EL (cell line): Measurements from ENCODE around the gene VRK2.
"Not testable (repeated sequence)": the region's sequence is repeated elsewhere in the genome, so short reads cannot be mapped to it uniquely, and the experiment has no call there.

ENCODE experiments used
- DNase-seq: peaks from one replicate; pipeline ENCODE4 v3.0.0-alpha.2; 2016

Gene VRK2

DNA sequence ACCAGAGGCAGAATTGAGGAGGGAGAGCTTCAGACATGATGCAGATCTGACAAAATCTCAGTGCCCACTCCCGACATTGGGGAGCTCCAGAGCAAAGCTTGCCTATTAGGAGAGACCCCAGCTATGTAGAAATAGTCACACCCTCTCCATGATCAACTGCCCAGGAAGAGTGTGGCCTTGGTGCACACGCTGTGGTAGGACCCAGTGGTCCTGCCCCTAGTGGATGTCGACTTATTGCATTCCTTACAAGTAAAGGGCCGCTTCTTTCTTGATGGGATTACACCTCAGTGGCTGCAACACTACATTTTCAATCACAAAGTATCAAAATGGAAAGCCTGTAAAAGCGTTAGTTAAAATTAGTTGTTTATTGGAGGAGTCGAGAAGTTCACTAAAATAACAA lies 64.2 kb downstream of the VRK2 start:
- no peak for DNase-seq

DNA sequence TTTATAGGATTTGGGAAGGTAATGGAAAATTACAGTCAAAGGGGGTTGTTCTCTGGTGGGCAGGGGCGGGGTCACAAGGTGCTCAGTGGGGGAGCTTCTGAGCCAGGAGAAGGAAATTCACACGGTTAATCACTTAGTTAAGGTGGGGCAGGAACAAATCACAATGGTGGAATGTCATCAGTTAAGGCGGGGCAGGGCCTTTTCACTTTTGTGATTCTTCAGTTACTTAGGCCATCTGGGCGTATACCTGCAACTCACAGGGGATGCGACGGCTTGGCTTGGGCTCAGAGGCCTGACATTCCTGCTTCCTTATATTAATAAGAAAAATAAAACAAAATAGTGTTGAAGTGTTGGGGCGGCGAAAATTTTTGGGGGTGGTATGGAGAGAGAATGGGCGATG lies 67.0 kb downstream of the VRK2 start:
- DNase-seq: not testable (repeated sequence)

DNA sequence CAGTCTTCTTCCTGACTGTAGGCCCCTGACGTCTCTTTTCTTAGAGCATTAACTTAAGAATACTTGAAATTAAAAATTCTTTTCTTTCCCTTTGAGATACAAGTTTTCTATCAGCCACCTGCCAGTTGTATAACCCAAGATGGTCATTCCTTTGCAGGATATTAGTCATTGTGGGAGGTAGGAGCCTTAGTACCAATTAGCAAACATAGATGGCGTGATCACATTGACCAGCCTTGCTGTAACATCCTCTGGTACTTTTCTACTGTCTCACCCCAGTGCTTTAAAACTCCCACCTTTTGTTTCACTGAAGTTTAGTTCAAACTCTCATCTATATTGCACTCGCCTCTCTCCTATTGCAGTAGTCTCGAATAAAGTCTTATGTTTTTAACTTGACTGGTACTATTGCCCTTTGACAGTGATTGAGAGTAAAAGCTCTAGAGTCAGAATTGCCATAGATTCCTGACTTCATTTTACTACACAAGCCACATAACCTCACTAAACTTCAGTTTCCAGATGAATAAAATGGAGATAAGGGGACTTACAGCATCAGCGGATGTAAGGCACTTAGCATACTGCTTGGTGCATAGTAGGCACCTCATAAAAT lies 74.1 kb downstream of the VRK2 start:
- no peak for DNase-seq

DNA sequence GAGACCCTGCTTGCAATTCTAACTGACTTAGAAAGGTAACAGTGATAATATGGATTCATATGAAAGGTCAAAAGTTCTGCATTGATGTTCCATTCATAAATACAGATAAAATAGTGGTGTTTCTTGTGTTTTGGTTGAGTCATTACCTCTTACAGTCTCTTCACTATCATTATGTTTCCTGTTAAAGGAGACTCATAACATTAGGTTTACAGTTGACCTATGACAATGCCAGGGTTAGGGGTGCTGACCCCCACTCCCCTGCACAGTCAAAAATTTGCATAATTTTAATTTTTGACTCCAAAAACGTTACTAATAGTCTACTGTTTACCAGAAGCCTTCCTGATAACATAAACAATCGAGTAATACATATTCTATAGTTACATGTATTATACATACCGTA lies 75.4 kb downstream of the VRK2 start:
- DNase-seq: no peak

DNA sequence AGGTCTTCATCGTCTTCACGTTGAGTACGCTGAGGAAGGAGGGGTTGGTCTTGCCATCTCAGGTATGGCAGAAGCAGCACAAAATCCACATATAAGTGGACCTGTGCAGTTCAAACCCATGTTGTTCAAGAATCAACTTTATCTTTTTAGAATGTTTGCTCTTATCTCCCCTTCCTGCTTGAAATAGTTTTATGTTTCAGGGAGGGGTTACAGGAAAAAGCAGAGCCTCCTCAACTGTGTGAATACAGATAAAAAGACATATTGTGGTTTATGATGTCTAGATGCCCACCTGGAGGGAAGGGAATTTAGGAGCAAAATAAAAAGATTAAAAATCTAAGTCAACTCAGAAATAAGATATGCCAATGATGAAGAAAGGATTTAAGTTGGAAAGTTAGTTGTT lies 75.9 kb downstream of the VRK2 start:
- DNase-seq: no peak

DNA sequence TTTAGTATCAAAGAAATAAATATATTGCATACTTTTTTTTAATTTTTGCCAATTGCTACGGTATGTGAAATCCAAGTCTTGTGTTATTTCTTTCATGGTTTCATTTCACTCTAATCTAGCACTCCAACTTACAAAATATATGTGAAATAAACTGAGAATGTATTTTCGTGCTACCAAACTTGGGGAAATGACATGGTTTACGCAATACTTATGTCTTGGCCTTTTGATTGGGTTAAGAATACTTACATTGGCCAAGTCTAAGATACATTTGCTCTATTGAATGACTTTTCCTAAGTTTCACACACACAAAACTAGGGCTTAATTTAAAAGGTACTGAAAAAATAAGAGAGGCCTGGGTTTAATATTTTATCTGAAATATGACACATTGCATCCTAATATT lies 80.5 kb downstream of the VRK2 start:
- no peak for DNase-seq

DNA sequence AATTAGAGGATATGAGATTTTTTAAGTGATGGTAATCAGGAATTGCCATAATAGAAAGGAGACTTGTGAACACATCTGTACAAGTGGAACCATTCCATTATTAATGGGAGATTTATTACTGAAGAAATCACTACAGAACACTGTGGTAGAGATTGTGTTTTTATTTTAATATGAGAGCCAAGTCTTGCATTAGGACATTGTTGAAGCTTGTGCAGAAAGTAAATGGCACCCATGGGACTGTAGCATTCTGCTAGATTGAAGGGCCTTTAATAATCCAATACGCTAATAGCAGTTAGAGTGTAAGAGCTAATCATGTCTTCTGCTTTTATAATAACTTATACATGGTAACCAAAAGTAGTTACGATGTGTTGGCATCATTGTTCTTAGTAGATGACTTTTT lies 83.6 kb downstream of the VRK2 start:
- DNase-seq: no peak

DNA sequence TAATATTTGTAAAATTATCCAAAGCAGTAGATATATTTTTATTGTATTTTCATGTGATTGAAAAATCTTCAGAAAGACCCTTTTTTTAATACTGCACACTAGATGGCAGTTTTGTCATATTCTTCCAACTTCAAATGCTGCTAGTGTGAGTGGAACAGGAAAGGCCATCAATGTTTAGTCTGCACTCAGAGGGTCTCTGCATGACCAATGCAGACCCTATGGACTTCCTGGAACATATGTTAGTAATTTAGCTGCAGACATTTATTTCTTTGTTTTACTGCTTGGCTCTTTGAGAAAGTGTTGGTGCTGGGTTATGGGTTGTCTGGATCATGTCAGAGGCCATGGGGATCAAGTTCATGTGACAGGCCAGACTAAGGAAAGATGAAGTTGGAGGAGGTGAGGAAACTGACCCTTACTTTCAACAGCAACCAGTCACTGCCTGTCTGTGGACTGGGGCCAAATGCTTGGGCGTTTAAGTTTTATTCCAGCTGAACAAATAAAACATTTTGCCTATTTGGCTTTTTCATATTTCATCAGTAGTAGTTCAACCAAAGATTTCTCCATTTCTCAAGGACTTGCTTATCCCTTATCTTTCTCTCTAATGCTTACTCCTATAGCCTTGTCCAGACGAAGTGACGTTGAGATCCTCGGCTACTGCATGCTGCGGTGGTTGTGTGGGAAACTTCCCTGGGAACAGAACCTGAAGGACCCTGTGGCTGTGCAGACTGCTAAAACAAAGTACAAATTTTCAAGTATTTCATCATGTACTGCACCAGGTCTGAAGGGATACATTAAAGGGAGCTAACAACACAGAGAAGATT lies 84.8 kb downstream of the VRK2 start:
- no peak for DNase-seq

DNA sequence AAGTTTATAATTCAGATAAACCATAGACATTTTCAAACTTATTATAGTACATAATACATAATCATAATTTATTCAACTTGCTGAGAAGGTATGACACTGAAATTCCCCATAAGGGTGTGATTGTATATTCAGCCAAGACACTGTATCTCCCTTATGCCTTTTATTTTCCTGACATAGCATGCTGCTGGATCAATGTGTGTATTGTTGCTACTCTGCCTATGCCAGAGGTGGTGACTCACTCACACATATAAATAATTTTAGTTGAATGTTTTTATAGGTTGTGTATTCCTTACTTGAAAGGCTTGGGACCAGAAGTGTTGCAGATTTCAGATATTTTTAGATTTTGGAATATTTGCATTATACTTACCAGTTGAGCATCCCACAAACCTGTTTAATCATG lies 86.8 kb downstream of the VRK2 start:
- no peak for DNase-seq

DNA sequence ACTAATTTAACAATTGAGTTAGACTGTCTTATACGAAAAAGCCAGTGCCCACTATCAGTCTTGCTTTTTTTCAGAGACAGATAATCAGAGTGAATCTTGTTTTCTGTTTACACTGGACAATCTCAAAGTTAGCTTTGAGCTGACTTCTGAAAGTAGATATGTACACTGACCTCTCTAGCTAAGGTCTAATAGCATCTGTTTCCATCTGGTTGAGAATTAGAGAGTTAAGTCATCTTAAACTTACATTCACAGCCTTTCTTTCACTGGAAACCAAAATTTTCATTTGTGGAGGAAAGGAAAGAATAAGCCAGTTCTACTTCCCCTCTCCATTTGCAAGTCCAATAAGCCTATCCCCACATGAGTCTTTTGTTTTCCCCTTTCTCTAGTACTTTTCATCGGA lies 89.3 kb downstream of the VRK2 start:
- no peak for DNase-seq

DNA sequence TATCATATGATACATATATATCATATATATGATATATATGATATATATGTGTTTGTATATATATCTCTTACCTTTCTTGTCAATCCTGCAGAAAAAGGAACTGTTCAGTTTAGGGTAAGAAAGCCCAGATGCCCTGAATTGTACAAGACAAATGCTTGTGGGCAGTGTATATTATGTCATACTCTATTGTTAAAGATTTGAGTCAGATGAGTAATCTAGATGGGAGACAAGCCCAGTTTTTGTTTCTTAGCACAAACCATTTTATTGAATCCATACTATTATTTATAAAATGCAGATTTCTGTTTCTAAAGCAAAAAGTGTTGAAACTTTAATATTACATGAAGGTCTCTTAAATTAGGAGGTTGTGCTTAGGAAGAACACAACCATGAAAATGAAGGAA lies 90.6 kb downstream of the VRK2 start:
- peak; percentile 37 for DNase-seq

DNA sequence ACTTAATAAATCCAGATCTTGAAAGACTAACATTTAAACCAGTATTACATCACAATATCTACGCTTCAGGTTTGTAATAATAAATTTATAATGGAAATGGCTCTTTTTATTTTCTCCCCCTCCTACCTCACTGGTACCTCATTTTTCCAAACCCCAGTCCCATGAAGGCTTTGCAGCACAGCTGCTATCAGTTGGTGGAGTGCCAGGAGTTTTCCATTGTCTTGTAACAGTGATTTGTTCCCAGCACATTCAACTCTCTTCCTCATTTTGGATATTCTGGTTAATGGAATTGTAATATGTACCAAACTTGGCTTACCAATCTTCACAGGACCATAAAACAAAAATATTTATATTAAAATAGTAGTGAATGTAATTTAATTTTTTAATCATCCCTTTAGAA lies 91.2 kb downstream of the VRK2 start:
- DNase-seq: no peak

DNA sequence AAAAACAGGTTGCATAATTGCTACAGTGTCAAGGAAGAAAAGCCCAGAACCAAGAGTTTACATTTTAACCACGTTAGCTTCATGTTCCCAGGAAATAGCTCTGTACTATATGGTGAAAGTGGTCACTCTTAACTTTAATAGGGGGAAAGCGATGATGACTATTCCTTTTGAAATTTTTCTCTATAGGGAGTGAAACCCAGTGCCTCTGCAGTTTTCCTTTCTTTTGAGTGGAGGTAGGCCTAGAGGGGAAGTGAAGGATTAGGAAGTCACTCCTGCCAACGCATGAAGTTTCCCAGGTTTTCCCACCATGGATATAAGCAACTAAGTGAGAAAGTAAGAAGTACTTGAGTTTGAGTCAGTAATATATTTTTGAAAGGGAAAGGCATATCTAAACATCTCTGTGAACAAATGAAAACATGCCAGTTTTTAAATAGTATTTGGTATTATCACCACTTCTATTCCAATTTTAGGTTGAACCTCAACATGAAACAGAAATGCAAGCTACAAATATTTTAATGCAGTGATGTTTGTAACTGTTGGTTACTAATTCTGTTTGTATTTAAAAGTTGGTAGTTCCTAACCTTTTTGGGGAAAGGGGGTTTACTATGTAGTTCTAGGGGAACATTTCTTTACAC lies 91.9 kb downstream of the VRK2 start:
- no peak for DNase-seq

DNA sequence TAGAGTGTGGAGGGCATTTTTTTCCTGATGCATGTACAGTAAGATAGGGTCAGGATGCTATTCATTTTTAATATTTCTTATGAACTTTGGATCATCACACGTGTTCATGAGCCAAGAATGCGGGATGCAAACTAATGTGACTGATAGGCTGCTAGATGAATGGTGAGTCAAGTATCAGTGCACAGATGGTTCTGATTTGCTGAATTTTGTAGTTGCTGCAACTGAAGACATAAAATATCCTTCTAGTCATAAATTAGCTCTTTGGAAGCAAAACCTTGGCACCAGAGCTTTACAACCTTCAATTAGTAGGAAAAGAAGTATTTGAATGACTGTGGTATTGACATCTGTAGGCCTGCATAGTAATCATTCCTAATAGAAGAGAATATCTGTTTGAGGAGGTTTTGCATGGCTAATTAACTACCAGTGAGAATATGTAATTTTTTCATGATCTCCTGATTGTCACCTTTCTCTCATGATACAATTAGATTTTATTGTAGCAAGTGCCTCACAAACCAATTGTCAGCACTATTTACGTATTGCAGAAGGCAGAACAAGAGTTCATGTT lies 94.0 kb downstream of the VRK2 start:
- peak; percentile 71 for DNase-seq

DNA sequence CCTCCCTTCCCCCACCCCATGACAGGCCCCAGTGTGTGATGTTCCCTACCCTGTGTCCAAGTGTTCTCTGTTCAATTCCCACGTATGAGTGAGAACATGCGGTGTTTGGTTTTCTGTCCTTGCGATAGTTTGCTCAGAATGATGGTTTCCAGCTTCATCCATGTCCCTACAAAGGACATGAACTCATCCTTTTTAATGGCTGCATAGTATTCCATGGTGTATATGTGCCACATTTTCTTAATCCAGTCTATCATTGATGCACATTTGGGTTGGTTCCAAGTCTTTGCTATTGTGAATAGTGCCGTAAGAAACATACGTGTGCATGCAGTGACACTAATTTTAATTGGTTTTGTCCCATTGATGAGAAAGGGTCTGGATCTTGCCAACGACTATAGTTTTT lies 99.2 kb downstream of the VRK2 start:
- DNase-seq: not testable (repeated sequence)

DNA sequence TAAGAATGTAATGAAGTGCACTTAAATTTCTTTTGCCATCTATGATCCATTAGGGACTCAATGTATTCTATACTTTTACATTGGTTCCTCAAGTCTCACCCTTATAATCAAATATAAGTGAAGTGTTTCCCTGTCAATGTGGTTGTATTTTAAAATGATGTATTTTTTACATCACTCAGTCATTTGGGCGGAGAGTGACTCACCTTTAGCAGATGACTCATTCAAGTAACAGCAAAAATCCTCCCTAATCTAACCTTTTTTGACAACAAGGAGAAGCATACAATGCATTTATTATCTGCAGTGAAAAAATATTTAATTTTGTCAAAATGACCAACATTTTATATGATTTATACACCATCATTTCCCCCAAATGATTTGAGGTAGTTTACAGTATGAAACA lies 100.1 kb downstream of the VRK2 start:
- peak; percentile 49 for DNase-seq

DNA sequence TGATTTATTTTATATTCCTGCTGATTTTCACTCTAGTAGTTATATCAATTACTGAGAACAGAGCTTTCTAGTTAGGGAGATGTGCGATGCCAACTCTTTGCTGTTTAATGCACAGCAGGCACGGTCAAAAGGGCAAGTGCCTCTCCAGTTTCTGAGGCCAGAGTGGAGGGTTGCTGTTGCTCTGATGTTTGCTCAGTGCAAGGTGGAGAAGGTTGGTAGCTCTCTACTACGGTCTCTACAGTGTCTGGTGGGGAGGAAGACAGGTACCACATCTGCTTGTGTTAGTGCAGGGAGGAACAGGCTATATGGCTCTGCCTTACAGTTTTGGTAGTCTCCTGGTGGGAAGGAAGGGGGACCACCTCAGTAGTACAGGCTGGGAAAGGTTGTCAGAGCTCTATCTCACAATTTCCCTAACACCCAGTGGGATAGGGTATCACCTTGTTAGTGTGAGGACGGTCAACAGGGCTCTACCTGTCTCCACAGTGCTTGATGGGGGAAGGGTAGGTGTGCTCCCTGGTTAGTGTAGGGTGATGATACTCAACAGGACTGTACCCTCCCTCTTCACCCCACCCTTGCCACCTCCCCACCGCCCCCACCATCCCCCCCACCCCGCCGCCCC lies 108.7 kb downstream of the VRK2 start:
- DNase-seq: no peak

DNA sequence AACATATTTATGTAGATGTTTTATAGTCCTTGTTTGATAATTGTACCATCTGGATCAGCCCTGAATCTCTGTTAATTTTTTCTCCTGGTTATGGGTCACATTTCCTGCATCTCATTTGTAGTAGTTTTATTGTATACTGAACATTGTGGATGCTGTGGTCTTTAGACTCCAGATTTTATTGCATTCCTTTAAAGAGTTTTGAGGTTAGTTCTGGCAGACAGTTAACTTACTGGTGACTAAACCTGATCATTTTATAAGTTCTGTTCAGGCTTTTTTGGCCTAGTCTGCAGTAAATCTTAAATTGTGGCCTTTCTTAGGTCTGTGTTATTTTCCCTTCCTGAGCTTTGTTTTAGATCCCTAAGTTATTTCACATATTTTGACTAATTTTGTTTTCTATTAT lies 110.2 kb downstream of the VRK2 start:
- peak; percentile 58 for DNase-seq

DNA sequence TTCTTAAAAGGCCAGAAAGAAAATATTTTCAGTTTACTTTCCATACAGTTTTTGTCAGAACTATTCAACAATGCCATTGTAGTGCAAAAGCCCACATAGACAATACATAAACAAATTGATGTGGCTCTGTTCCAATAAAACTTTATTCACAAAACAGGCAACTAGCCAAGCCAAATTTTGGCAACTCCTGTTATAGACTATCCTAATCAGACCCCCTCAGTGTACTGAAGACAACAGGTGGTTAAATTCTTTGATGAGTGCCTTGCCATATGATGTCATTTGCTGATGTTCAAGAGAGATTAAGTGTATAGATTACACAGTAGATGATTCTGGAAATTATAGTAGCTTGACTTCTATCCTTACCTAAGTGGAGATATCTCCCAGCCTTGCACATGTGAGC lies 111.1 kb downstream of the VRK2 start:
- DNase-seq: no peak

DNA sequence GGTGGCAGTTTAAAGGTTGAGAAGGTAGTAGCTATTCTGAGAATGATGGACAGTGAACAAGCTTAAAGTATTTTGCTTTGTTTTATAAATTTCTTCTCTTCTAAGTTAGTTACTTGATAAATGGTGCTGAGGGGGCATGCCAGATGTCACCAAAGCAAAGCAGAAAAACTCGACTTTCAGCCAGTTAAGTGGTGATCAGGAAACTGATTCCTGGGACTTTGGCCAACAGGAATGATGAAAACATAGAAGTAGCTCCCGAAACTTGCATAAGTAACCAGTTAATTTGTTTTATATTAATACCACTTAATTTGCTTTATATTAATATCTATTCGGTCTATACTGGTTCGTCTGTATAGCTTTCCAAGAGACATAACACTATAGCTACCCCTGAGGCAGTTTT lies 111.9 kb downstream of the VRK2 start:
- DNase-seq: no peak

DNA sequence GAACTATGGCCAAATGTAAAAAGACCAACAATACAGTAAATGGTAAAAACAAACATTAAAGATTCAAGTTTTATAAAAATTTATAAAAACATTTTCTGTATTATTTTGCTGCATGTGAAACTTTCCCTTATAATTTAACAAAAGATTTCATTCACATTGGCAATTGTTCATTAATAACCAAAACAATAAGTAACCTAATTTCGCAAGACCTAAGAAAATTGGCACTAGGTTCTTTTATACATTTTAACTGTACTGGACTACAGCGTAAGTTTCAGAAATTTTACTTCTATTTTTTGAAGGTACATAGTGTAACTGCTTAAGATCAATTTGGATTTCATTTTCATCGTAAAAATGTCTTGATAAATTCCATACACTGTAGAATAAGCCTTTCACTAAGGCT lies 117.3 kb downstream of the VRK2 start:
- DNase-seq: no peak

DNA sequence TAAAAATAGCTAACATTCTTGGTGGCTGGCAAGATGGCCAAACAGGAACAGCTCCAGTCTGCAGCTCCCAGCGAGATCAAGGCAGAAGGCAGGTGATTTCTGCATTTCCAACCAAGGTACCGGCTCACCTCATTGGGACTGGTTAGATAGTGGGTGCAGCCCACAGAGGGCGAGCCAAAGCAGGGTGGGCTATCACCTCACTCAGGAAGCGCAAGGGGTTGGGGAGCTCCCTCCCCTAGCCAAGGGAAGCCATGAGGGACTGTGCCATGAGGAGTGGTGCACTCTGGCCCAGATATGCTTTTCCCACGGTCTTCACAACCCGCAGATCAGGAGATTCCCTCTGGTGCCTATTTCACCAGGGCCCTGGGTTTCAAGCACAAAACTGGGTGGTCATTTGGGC lies 121.5 kb downstream of the VRK2 start:
- not testable (repeated sequence) for DNase-seq

DNA sequence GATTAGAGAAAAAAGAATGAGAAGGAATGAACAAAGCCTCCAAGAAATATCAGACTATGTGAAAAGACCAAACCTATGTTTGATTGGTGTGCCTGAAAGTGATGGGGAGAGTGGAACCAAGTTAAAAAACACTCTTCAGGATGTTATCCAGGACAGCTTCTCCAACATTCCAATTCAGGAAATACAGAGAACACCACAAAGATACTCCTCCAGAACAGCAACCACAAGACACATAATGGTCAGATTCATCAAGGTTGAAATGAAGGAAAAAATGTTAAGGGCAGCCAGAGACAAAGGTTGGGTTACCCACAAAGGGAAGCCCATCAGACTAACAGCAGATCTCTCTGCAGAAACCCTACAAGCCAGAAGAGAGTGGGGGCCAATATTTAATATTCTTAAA lies 123.2 kb downstream of the VRK2 start:
- DNase-seq: not testable (repeated sequence)
